ENCODE results near the gene DNTTIP2. TPM values are rescaled to one million over a fixed set of nuclear protein-coding genes. Genes with fewer than 3 reads are reported as not detected.

Gene DNTTIP2
- total RNA-seq, 2 experiments from 2014 or later, result 39.7 to 67.6 TPM

DNA sequence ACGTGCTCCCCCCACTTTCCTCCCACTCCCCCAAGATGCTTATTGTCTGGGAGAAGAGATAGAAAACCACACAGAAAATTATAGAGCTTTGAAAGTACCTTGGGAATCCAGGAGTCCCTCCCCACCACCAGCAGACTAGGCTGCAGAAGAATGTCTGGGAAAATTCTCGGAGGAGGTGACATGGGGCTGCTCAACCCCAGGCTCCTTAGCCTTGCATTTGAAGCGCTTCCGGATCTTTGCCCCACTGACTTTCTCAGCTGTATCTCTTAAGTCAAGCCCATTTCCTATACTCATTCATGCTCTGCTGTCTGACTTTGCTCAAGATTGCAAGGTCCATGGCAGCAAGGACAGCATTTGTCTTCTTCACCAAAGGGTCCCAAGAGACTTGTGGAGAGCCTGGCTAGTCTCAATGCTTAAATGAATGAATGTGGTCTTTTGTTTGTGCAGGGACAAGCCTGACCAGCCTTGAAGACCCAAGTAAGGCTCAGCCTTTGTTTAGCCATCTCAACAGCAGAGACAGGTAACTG is 38.0 kb downstream of the DNTTIP2 start:
- H3K4me2 ChIP-seq (ENCODE audit: low read length), result no peak overlapping the region
- ChIA-PET CTCF (ENCODE audit: unreplicated experiment) (no interaction called here), POLR2A (no interaction called here)
- intact Hi-C loops (cut with micrococcal nuclease; ENCODE audit: unreplicated experiment), result loop anchor here (5.0 kb wide), 1 partner anchor 539 kb away; no protein-coding TSS in a partner anchor
- no peaks in the 10 kb centered on the region for H4K20me1 ChIP-seq (ENCODE audit: insufficient read depth, low read length)
- H3K79me2 ChIP-seq (ENCODE audit: insufficient read depth, low read depth, low read length), result no peaks in the 10 kb centered on the region
- BruUV-seq (replicated peaks), result no TSS peak
- H3K4me3 ChIP-seq (ENCODE audit: low read depth, low read length, poor library complexity, severe bottlenecking), result no peak overlapping the region
- peaks cover 20% of the 10 kb centered on the region for H3K4me1 ChIP-seq (ENCODE audit: insufficient read depth, low read length, poor library complexity, severe bottlenecking)
- no peaks in the 10 kb centered on the region for H3K9me3 ChIP-seq (ENCODE audit: low read length)
- TF ChIP-seq, protein P1, sequence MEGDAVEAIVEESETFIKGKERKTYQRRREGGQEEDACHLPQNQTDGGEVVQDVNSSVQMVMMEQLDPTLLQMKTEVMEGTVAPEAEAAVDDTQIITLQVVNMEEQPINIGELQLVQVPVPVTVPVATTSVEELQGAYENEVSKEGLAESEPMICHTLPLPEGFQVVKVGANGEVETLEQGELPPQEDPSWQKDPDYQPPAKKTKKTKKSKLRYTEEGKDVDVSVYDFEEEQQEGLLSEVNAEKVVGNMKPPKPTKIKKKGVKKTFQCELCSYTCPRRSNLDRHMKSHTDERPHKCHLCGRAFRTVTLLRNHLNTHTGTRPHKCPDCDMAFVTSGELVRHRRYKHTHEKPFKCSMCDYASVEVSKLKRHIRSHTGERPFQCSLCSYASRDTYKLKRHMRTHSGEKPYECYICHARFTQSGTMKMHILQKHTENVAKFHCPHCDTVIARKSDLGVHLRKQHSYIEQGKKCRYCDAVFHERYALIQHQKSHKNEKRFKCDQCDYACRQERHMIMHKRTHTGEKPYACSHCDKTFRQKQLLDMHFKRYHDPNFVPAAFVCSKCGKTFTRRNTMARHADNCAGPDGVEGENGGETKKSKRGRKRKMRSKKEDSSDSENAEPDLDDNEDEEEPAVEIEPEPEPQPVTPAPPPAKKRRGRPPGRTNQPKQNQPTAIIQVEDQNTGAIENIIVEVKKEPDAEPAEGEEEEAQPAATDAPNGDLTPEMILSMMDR (conservative IDR thresholded peaks at IDR 0.05; ENCODE audit: low read length), result no peak
- TF ChIP-seq EZH2phosphoT487 (IDR thresholded peaks at IDR 0.05; ENCODE audit: borderline replicate concordance, low read depth, low read length), result no peak
- H2AFZ ChIP-seq (ENCODE audit: low read length), result no peak overlapping the region
- H3K36me3 ChIP-seq (ENCODE audit: insufficient read depth, low read length), result no peaks in the 10 kb centered on the region; the same call in 1 of the 2 replicates
- no peak for DNase-seq (ENCODE audit: low spot score)
- H3K9me2 ChIP-seq (ENCODE audit: insufficient read depth, low read length), result no peaks in the 10 kb centered on the region
- no peak overlapping the region for H3K27ac ChIP-seq (ENCODE audit: low read depth, low read length, poor library complexity, severe bottlenecking)

- Histone ChIP-seq H3K79me2 (ENCODE audit: insufficient read depth, low read depth, low read length) (no peaks in the 10 kb centered on the region), H3K9me3 (ENCODE audit: low read length) (no peaks in the 10 kb centered on the region), H3K4me3 (ENCODE audit: low read depth, low read length, poor library complexity, severe bottlenecking) (no peak overlapping the region), H3K4me1 (ENCODE audit: insufficient read depth, low read length, poor library complexity, severe bottlenecking) (peaks cover 10% of the 10 kb centered on the region), H4K20me1 (ENCODE audit: insufficient read depth, low read length) (no peaks in the 10 kb centered on the region), H3K4me2 (ENCODE audit: low read length) (no peak overlapping the region), H3K27ac (ENCODE audit: low read depth, low read length, poor library complexity, severe bottlenecking) (no peak overlapping the region), H3K36me3 (ENCODE audit: insufficient read depth, low read length) (no peaks in the 10 kb centered on the region; the same call in 1 of the 2 replicates), H2AFZ (ENCODE audit: low read length) (no peak overlapping the region), H3K9me2 (ENCODE audit: insufficient read depth, low read length) (no peaks in the 10 kb centered on the region)
- ChIA-PET POLR2A (no interaction called here), CTCF (ENCODE audit: unreplicated experiment) (interaction anchor here (1.1 kb wide), 1 partner anchor 26 kb away, joined by 4 read pairs; no protein-coding TSS in a partner anchor)
- TF ChIP-seq, protein P1 (conservative IDR thresholded peaks at IDR 0.05; ENCODE audit: low read length), result no peak
- TF ChIP-seq EZH2phosphoT487 (IDR thresholded peaks at IDR 0.05; ENCODE audit: borderline replicate concordance, low read depth, low read length), result no peak
- intact Hi-C loops (cut with micrococcal nuclease; ENCODE audit: unreplicated experiment), result loop anchor here (5.0 kb wide), 1 partner anchor 537 kb away; no protein-coding TSS in a partner anchor
- DNase-seq (ENCODE audit: low spot score), result no peak
- BruUV-seq (replicated peaks), result no TSS peak
Measured at GRCh38 chr1:93839753-93840152, 39.3 kb downstream of the DNTTIP2 start.

GRCh38 chr1:93839307-93839706 is 39.7 kb downstream of the DNTTIP2 start:
- H3K9me2 ChIP-seq (ENCODE audit: insufficient read depth, low read length), result no peaks in the 10 kb centered on the region
- ChIA-PET POLR2A (no interaction called here), CTCF (ENCODE audit: unreplicated experiment) (interaction anchor here (1.1 kb wide), 1 partner anchor 26 kb away, joined by 4 read pairs; no protein-coding TSS in a partner anchor)
- no peak overlapping the region for H2AFZ ChIP-seq (ENCODE audit: low read length)
- no TSS peak for BruUV-seq (replicated peaks)
- no peaks in the 10 kb centered on the region for H3K9me3 ChIP-seq (ENCODE audit: low read length)
- peaks cover 5% of the 10 kb centered on the region for H3K4me1 ChIP-seq (ENCODE audit: insufficient read depth, low read length, poor library complexity, severe bottlenecking)
- no peak for TF ChIP-seq EZH2phosphoT487 (IDR thresholded peaks at IDR 0.05; ENCODE audit: borderline replicate concordance, low read depth, low read length)
- TF ChIP-seq, protein P1 (conservative IDR thresholded peaks at IDR 0.05; ENCODE audit: low read length), result no peak
- no peak overlapping the region for H3K4me2 ChIP-seq (ENCODE audit: low read length)
- H3K79me2 ChIP-seq (ENCODE audit: insufficient read depth, low read depth, low read length), result no peaks in the 10 kb centered on the region
- intact Hi-C loops (cut with micrococcal nuclease; ENCODE audit: unreplicated experiment), result no loop called here
- no peak overlapping the region for H3K4me3 ChIP-seq (ENCODE audit: low read depth, low read length, poor library complexity, severe bottlenecking)
- H3K36me3 ChIP-seq (ENCODE audit: insufficient read depth, low read length), result no peaks in the 10 kb centered on the region; the same call in 1 of the 2 replicates
- no peak overlapping the region for H3K27ac ChIP-seq (ENCODE audit: low read depth, low read length, poor library complexity, severe bottlenecking)
- no peak for DNase-seq (ENCODE audit: low spot score)
- H4K20me1 ChIP-seq (ENCODE audit: insufficient read depth, low read length), result no peaks in the 10 kb centered on the region
